ENCODE results near the gene SNX11. TPM values are rescaled to one million over a fixed set of nuclear protein-coding genes. Genes with fewer than 3 reads are reported as not detected.

SNX11 gene
- total RNA-seq, 2 experiments from 2014 or later: 27.2 to 29.5 TPM

DNA sequence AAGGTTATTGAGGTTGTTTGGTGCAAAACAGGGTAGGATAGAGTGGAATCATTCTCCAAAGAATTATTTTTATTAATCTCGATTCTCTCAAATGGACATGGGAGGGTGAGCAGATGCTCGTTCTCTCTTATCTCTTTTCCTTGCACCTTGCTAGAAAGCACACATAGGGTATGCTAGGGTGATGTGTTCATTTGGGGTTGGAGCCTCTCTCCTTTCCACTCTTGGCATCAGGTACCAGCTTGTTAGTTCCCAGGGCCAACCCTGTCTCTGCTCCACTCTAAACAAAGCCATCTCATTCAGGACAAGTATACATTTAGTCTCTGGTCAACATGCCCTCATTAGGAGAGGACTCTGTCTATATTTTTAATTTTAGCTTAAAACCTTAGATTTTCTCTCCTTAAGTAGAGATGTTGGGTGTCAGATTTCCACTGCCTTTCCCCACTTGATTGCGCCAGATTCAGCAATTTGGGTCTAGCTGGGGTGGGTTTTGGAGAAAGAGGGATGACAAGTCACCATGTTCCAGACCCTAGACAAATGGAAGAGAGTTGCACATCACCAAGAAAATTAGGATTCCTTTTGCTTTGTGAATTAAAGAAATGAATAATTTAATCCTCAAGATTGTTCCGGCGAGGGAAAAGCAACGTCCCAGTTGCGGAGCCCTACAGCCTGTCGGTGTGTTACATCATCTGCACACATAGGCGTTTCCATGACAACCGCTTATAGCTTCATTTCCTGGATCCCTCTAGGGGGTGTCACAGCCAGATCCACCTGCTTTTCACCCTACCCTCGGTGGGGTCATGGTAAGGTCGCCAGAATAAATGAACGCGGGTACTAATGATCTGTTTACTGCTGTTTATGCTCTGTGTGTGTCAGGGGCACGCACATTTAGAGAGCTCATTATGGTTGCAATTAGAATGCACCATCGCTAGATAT is 41.6 kb downstream of the SNX11 start:
- CTCF ChIA-PET: interaction anchor here (1.5 kb wide), 1 partner anchor 19 kb away, joined by 3 read pairs; no protein-coding TSS in a partner anchor
- POLR2A ChIA-PET: interaction anchor here (0.8 to 1.4 kb wide), 3 partner anchors 8 to 43 kb away, joined by 3 read pairs; no protein-coding TSS in a partner anchor
- no peak for DNase-seq
- ATAC-seq: no peak
- H3K27me3 Mint-ChIP-seq: no peaks in the 10 kb centered on the region
- H3K4me3 Mint-ChIP-seq: no peak overlapping the region
- no peaks in the 10 kb centered on the region for H3K9me3 Mint-ChIP-seq
- H3K36me3 Mint-ChIP-seq (ENCODE audit: low read depth): peaks cover 11% of the 10 kb centered on the region
- H3K27ac Mint-ChIP-seq: no peak overlapping the region
- intact Hi-C loops (cut with micrococcal nuclease): no loop called here
- H3K4me1 Mint-ChIP-seq (ENCODE audit: low read depth): peaks cover 5% of the 10 kb centered on the region
- TF ChIP-seq, protein P1, sequence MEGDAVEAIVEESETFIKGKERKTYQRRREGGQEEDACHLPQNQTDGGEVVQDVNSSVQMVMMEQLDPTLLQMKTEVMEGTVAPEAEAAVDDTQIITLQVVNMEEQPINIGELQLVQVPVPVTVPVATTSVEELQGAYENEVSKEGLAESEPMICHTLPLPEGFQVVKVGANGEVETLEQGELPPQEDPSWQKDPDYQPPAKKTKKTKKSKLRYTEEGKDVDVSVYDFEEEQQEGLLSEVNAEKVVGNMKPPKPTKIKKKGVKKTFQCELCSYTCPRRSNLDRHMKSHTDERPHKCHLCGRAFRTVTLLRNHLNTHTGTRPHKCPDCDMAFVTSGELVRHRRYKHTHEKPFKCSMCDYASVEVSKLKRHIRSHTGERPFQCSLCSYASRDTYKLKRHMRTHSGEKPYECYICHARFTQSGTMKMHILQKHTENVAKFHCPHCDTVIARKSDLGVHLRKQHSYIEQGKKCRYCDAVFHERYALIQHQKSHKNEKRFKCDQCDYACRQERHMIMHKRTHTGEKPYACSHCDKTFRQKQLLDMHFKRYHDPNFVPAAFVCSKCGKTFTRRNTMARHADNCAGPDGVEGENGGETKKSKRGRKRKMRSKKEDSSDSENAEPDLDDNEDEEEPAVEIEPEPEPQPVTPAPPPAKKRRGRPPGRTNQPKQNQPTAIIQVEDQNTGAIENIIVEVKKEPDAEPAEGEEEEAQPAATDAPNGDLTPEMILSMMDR (IDR thresholded peaks at IDR 0.05): no peak

DNA sequence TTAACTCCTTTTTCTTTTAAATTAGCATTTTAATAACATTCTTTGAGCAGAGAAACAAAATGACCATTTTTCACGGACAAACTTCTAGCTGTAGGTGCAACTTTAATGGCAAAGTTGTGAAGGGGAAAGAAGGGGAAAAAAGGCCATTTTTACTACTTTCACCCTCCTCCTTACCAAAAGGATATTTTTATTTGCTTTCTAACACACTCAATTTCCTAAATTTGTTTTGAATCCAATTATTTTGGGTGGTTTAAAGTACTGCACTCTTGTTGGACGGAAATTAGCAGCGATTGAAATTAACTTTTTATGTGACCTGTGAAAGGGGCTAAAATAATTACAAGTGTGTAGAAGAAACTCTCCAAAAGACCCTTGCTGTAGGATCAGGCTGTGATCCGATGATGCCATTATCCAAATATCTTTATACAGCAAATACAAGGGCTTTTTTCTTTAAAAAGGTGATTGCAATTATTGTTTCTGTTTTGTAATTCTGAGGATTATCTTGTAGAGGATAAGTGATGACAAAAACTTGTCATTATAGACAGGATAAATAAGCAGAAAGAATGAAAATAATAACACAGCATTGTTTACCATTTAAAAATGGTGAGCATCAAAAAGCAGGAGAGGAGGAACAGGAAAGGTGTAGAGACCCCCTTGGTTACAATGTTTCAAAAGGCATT is 42.4 kb downstream of the SNX11 start:
- no peak for ATAC-seq
- no peak for DNase-seq
- Mint-ChIP-seq H3K9me3 (no peaks in the 10 kb centered on the region), H3K4me1 (ENCODE audit: low read depth) (peaks cover 3% of the 10 kb centered on the region), H3K27me3 (no peaks in the 10 kb centered on the region), H3K27ac (no peak overlapping the region), H3K36me3 (ENCODE audit: low read depth) (peaks cover 11% of the 10 kb centered on the region), H3K4me3 (no peak overlapping the region)
- POLR2A ChIA-PET: interaction anchor here (0.8 to 1.3 kb wide), 2 partner anchors 9 to 42 kb away, joined by 3 read pairs; no protein-coding TSS in a partner anchor
- intact Hi-C loops (cut with micrococcal nuclease): no loop called here
- TF ChIP-seq, protein P1 (IDR thresholded peaks at IDR 0.05): no peak
- CTCF ChIA-PET: interaction anchor here (1.5 kb wide), 1 partner anchor 19 kb away, joined by 3 read pairs; no protein-coding TSS in a partner anchor

DNA sequence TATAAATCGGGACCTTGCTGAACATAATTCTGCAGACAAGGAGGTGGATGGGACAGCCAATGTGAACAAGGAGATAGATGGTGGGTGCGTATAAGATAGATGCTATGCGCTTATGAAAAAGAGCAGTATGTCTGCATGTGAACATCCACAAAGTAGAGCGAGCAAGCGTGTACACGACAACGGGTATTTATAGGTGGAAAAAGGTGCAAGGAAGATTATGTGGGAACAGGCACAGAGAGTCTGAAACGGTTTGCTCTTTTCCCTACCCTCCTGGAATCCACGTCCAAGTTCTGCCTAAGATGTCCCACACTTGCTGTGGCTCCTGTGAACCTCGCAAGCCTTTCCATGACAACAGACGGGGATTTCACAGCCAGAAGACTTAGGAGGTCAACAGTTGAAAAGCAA is 43.0 kb downstream of the SNX11 start:
- peaks cover 11% of the 10 kb centered on the region for H3K36me3 Mint-ChIP-seq (ENCODE audit: low read depth)

DNA sequence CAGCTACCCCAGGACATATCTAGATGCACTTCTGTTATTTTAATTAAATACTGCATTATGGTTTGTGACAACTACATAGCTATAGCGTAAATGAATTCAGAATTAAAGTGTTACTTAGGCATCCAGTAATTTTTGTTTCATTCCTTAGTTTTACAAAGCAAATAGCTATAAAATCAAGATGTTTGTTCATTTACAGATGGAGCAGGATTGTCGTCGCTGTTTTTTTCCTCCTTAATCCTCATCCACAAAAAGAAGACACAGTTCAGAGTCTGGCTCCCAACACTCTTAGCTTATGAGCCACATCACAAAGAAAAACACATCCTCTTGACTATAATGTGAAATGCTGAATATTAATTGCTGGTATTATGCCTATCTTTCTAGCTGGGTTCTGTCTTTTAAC is 43.7 kb downstream of the SNX11 start:
- Mint-ChIP-seq H3K4me3 (no peak overlapping the region), H3K27me3 (no peaks in the 10 kb centered on the region), H3K4me1 (ENCODE audit: low read depth) (no peaks in the 10 kb centered on the region), H3K36me3 (ENCODE audit: low read depth) (peaks cover 12% of the 10 kb centered on the region), H3K27ac (no peak overlapping the region), H3K9me3 (no peaks in the 10 kb centered on the region)
- ATAC-seq (no peak), DNase-seq (no peak)
- ChIA-PET POLR2A (no interaction called here), CTCF (interaction anchor here (1.1 to 1.2 kb wide), 2 partner anchors 10 to 16 kb away, joined by 3 read pairs; no protein-coding TSS in a partner anchor)
- intact Hi-C loops (cut with micrococcal nuclease): no loop called here
- TF ChIP-seq, protein P1 (IDR thresholded peaks at IDR 0.05): no peak

More for the DNA sequence above, 43.0 kb downstream of the SNX11 start:
- no peak overlapping the region for H3K4me3 Mint-ChIP-seq
- intact Hi-C loops (cut with micrococcal nuclease): no loop called here
- DNase-seq: no peak
- no peaks in the 10 kb centered on the region for H3K4me1 Mint-ChIP-seq (ENCODE audit: low read depth)
- ChIA-PET POLR2A (no interaction called here), CTCF (interaction anchor here (1.1 to 1.2 kb wide), 2 partner anchors 11 to 17 kb away, joined by 3 read pairs; no protein-coding TSS in a partner anchor)
- H3K27ac Mint-ChIP-seq: no peak overlapping the region
- TF ChIP-seq, protein P1 (IDR thresholded peaks at IDR 0.05): no peak
- ATAC-seq: no peak
- H3K9me3 Mint-ChIP-seq: no peaks in the 10 kb centered on the region
- H3K27me3 Mint-ChIP-seq: no peaks in the 10 kb centered on the region
